ENCODE results near the gene FUT6. TPM values are rescaled to one million over a fixed set of nuclear protein-coding genes. Genes with fewer than 3 reads are reported as not detected.

The FUT6 gene
- 0.11 TPM in 1 of 5 replicates, not detected in the others for total RNA-seq (2022; extraction: Qiagen RNA extraction)

GRCh38 chr19:5839065-5840017 is at the start of gene FUT6:
FUT6 (minus strand) TSS chr19:5839702; CDS start chr19:5832567, 7,135 bp downstream.

GRCh38 chr19:5851302-5851701 is 11.8 kb upstream of the FUT6 start, which contains the start of gene FUT3:
FUT3 (minus strand) TSS chr19:5851449.

GRCh38 chr19:5804516-5805461 is 34.7 kb downstream of the FUT6 start, which contains the start of gene NRTN:
NRTN (plus strand) TSS chr19:5805067; CDS start chr19:5824166, 19,099 bp downstream.

GRCh38 chr19:5790559-5791520 is 48.7 kb downstream of the FUT6 start, which contains the start of gene DUS3L:
DUS3L (minus strand) TSS chr19:5791163; CDS start chr19:5791141, 22 bp downstream.

GRCh38 chr19:5784581-5785147 is 54.8 kb downstream of the FUT6 start, which contains the start of gene PRR22:
PRR22 (minus strand) TSS chr19:5784746; CDS start chr19:5784660, 86 bp downstream.

Other genes with a start within 250 kb of the FUT6 start
- 23.3 to 45.0 TPM (median 37.3 TPM) in 5 replicates for gene SAFB2, start 216.9 kb downstream of the FUT6 start, total RNA-seq (2022; extraction: Qiagen RNA extraction)
- 48.8 to 67.2 TPM (median 62.4 TPM) in 5 replicates for gene SAFB, start 216.6 kb downstream of the FUT6 start, total RNA-seq (2022; extraction: Qiagen RNA extraction)
- gene MICOS13, start 159.2 kb downstream of the FUT6 start, total RNA-seq (2022; extraction: Qiagen RNA extraction), result 49.5 to 70.9 TPM (median 63.4 TPM) in 5 replicates
- gene HSD11B1L, start 158.7 kb downstream of the FUT6 start, total RNA-seq (2022; extraction: Qiagen RNA extraction), result 2.8 to 4.4 TPM (median 3.4 TPM) in 5 replicates
- 694 to 907 TPM (median 711 TPM) in 5 replicates for gene RPL36, start 149.4 kb downstream of the FUT6 start, total RNA-seq (2022; extraction: Qiagen RNA extraction)
- 42.7 to 65.3 TPM (median 62.4 TPM) in 5 replicates for gene LONP1, start 119.6 kb downstream of the FUT6 start, total RNA-seq (2022; extraction: Qiagen RNA extraction)
- gene CATSPERD, start 119.1 kb downstream of the FUT6 start, total RNA-seq (2022; extraction: Qiagen RNA extraction), result not detected in 5 replicates
- 1.6 to 2.7 TPM (median 2.1 TPM) in 5 replicates for gene PRR22, start 55.0 kb downstream of the FUT6 start, total RNA-seq (2022; extraction: Qiagen RNA extraction)
- gene DUS3L, start 48.5 kb downstream of the FUT6 start, total RNA-seq (2022; extraction: Qiagen RNA extraction), result 22.3 to 34.2 TPM (median 33.0 TPM) in 5 replicates
- 0.46 to 1.8 TPM (median 1.3 TPM) in 5 replicates for gene NRTN, start 34.6 kb downstream of the FUT6 start, total RNA-seq (2022; extraction: Qiagen RNA extraction)
- 0.07 to 0.11 TPM in 2 of 5 replicates, not detected in the others for gene FUT3, start 11.7 kb upstream of the FUT6 start, total RNA-seq (2022; extraction: Qiagen RNA extraction)
- gene FUT5, start 30.8 kb upstream of the FUT6 start, total RNA-seq (2022; extraction: Qiagen RNA extraction), result not detected in 5 replicates
- gene NDUFA11, start 64.1 kb upstream of the FUT6 start, total RNA-seq (2022; extraction: Qiagen RNA extraction), result 215 to 274 TPM (median 268 TPM) in 5 replicates
- gene VMAC, start 65.2 kb upstream of the FUT6 start, total RNA-seq (2022; extraction: Qiagen RNA extraction), result 0.24 to 0.59 TPM (median 0.51 TPM) in 5 replicates
- 0.68 to 1.9 TPM (median 1.7 TPM) in 5 replicates for gene CAPS, start 74.6 kb upstream of the FUT6 start, total RNA-seq (2022; extraction: Qiagen RNA extraction)
- gene RANBP3, start 138.4 kb upstream of the FUT6 start, total RNA-seq (2022; extraction: Qiagen RNA extraction), result 34.3 to 46.7 TPM (median 44.7 TPM) in 5 replicates